CD14-positive monocyte (primary cell): Measurements from ENCODE around the gene AKT1. TPM values are rescaled to one million over a fixed set of nuclear protein-coding genes. Genes with fewer than 3 reads are reported as not detected.

Experiments
- DNase-seq, 3 donors: peaks; one replicate each; pipeline ENCODE4 v3.0.0-alpha.2; 2011 to 2022
- H2AFZ ChIP-seq: 2 replicates; pipeline ENCODE4 v1.6.0; 2012; ENCODE audit warnings: mild to moderate bottlenecking, low read depth, low read length, inconsistent platforms; ENCODE audit not compliant: insufficient read depth, poor library complexity, severe bottlenecking
- H3K27ac ChIP-seq, 2 donors: 1 replicate in 1 of 2; 2 replicates in 1 of 2; pipeline ENCODE4 v1.5.1; 2012 to 2013; ENCODE audit warnings: low read length in 2 of 2, control low read depth in 1 of 2, inconsistent platforms in 1 of 2, low read depth in 1 of 2, mild to moderate bottlenecking in 1 of 2
- H3K27me3 ChIP-seq, 2 donors: one replicate each; pipeline versions ENCODE4 v1.6.0 to v1.6.1; 2011 to 2013; ENCODE audit warnings: low read length in 2 of 2; ENCODE audit not compliant: control insufficient read depth in 2 of 2, insufficient read depth in 2 of 2
- H3K36me3 ChIP-seq, 2 donors: replicated peaks in 1 of 2; 1 replicate in 1 of 2; 2 replicates in 1 of 2; pipeline versions ENCODE4 v1.5.1 to v1.6.1; 2012 to 2013; ENCODE audit warnings: low read length in 2 of 2, control low read depth in 1 of 2, inconsistent platforms in 1 of 2, mild to moderate bottlenecking in 1 of 2; ENCODE audit not compliant: insufficient read depth in 2 of 2, control insufficient read depth in 1 of 2
- H3K4me1 ChIP-seq, 2 donors: 1 replicate in 1 of 2; 2 replicates in 1 of 2; pipeline versions ENCODE4 v1.5.1 to v1.6.1; 2012 to 2013; ENCODE audit warnings: low read length in 2 of 2, control low read depth in 1 of 2, inconsistent platforms in 1 of 2, mild to moderate bottlenecking in 1 of 2, moderate library complexity in 1 of 2; ENCODE audit not compliant: insufficient read depth in 2 of 2, control insufficient read depth in 1 of 2
- H3K4me2 ChIP-seq: replicated peaks from 2 replicates; pipeline ENCODE3; 2012; ENCODE audit warnings: low read length, moderate library complexity, mild to moderate bottlenecking; ENCODE audit not compliant: poor library complexity, severe bottlenecking; ENCODE audit errors: extremely low read depth
- H3K4me3 ChIP-seq, 3 experiments: fragments of 200-600 bp in 1 of 3; sonication (generic) in 1 of 3; replicated peaks in 1 of 3; 1 replicate in 2 of 3; 2 replicates in 1 of 3; pipeline ENCODE4 v1.5.1; 2011 to 2013; ENCODE audit warnings: low read length in 3 of 3, mild to moderate bottlenecking in 3 of 3, control low read depth in 2 of 3, low read depth in 2 of 3, inconsistent platforms in 1 of 3, moderate library complexity in 1 of 3
- H3K79me2 ChIP-seq: 2 replicates; pipeline ENCODE4 v1.6.0; 2012; ENCODE audit warnings: mild to moderate bottlenecking, control low read depth, inconsistent platforms, low read length, moderate library complexity; ENCODE audit not compliant: insufficient read depth
- H3K9ac ChIP-seq: 2 replicates; pipeline ENCODE4 v1.6.0; 2017; ENCODE audit warnings: low read length, mild to moderate bottlenecking; ENCODE audit not compliant: insufficient read depth, poor library complexity, severe bottlenecking
- H3K9me3 ChIP-seq, 2 donors: replicated peaks in 1 of 2; 1 replicate in 1 of 2; 2 replicates in 1 of 2; pipeline versions ENCODE4 v1.5.1 to v1.6.1; 2012 to 2013; ENCODE audit warnings: low read length in 2 of 2, control low read depth in 1 of 2; ENCODE audit not compliant: control insufficient read depth in 1 of 2, insufficient read depth in 1 of 2
- H4K20me1 ChIP-seq: 2 replicates; pipeline ENCODE4 v1.6.0; 2012; ENCODE audit warnings: mild to moderate bottlenecking, low read length, control low read depth, moderate library complexity; ENCODE audit not compliant: insufficient read depth
- H3K27ac Mint-ChIP-seq, 7 donors: one replicate each; pipeline ENCODE4 v1.8.0; 2020; ENCODE audit warnings: mild to moderate bottlenecking in 7 of 7, mixed read lengths in 7 of 7, moderate library complexity in 6 of 7, inconsistent platforms in 2 of 7
- H3K27me3 Mint-ChIP-seq, 3 donors: one replicate each; pipeline ENCODE4 v1.8.0; 2021 to 2022; ENCODE audit warnings: low read depth in 3 of 3, mild to moderate bottlenecking in 3 of 3, mixed read lengths in 3 of 3, moderate library complexity in 3 of 3, inconsistent platforms in 1 of 3
- H3K36me3 Mint-ChIP-seq, 2 donors: one replicate each; pipeline ENCODE4 v1.8.0; 2020; ENCODE audit warnings: mixed read lengths in 2 of 2, inconsistent platforms in 1 of 2, mild to moderate bottlenecking in 1 of 2
- H3K4me1 Mint-ChIP-seq: one replicate; pipeline ENCODE4 v1.8.0; 2020; ENCODE audit warnings: mild to moderate bottlenecking, mixed read lengths
- H3K4me3 Mint-ChIP-seq, 2 donors: one replicate each; pipeline ENCODE4 v1.8.0; 2020; ENCODE audit warnings: mild to moderate bottlenecking in 2 of 2, mixed read lengths in 2 of 2, moderate library complexity in 1 of 2
- H3K9me3 Mint-ChIP-seq, 7 donors: one replicate each; pipeline ENCODE4 v1.8.0; 2020 to 2022; ENCODE audit warnings: mixed read lengths in 7 of 7, mild to moderate bottlenecking in 6 of 7, moderate library complexity in 6 of 7, inconsistent platforms in 2 of 7
- WGBS: methylation state at CpG from one replicate; pipeline ENCODE4 v1.1.5; 2013; ENCODE audit warnings: missing lambda C conversion rate; ENCODE audit not compliant: insufficient coverage; 5-methylcytosine and 5-hydroxymethylcytosine counted together
- intact Hi-C, 2 donors: fragments of 100-400 bp; cut with micrococcal nuclease; formaldehyde crosslinking; loops; one replicate each; pipeline versions ENCODE4 v1.15.0 to v1.15.1; 2023
- polyA plus RNA-seq, 3 donors: library from polyadenylated mRNA; depleted of rRNA in 1 of 3; unstranded in 2 of 3; stranded (reverse) in 1 of 3; fragments of 300-500 nt in 2 of 3; fragments of >200 nt in 1 of 3; fragmentation: Illumina TruSeq in 2 of 3; gene quantifications; 1 replicate in 2 of 3; 2 replicates in 1 of 3; pipeline ENCODE4 v1.2.3, GENCODE V29; 2012 to 2021
- TF ChIP-seq, protein P1 (sequence below): fragments of 200-600 bp; IDR thresholded peaks from one replicate; pipeline ENCODE4 v1.8.0; 2022; ENCODE audit warnings: antibody characterized with exemption, mild to moderate bottlenecking

The AKT1 gene
- polyA plus RNA-seq, 3 donors: 7.2 to 180 (median 26.4) TPM

DNA sequence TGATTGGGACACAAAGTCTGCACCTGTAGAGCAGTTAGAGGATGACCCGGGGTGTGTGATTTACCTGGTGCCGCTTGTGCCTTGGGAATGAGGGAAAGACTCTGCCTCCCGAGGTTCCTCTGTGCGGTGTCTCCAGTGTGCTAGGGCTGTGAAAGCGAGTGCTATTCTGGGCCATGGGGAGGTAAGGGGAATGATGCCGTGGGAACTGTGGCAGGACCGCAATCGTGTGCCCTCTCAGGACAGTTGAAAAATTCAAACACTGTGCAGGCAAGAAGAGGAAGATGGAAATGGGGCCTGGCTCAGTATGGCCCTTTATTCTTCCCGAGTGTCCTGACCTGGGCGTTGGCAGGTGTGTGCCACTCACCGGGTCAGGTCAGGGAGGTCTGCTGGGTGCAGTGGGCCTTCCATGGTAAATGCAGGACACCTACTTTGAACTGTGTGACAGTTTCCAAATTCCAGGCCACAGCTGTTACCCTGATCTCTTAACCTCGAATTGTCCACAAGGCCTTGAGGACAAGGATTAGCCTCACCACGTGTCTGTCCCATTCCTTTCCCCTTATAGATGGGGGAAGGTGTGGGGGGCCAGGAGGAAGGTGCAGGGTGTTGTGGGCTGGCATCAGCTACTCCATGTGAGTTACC is 41.2 kb downstream of the AKT1 start:
- Histone ChIP-seq H2AFZ (no peak overlapping the region), H3K27ac (peak overlapping the region in 1 of 2 donors; percentile 95), H3K9ac (peak overlapping the region; percentile 99), H3K79me2 (peaks cover 44% of the 10 kb centered on the region), H3K9me3 (no peaks in the 10 kb centered on the region), H4K20me1 (peaks cover 34% of the 10 kb centered on the region), H3K27me3 (no peaks in the 10 kb centered on the region), H3K4me1 (peaks cover 19 to 24% of the 10 kb centered on the region in 2 donors), H3K4me3 (peak overlapping the region in 1 of 3 experiments; percentile 91), H3K4me2 (peak overlapping the region; percentile 87), H3K36me3 (peaks cover 25 to 46% of the 10 kb centered on the region in 2 donors)
- H3K36me3 Mint-ChIP-seq: peaks cover 31 to 41% of the 10 kb centered on the region in 2 donors
- DNase-seq: no peak
- intact Hi-C loops: loop anchor here in 1 of 2 donors (5.0 kb wide), 1 partner anchor 738 kb away; the partner anchor contains the start of gene TEDC1
- TF ChIP-seq, protein P1, sequence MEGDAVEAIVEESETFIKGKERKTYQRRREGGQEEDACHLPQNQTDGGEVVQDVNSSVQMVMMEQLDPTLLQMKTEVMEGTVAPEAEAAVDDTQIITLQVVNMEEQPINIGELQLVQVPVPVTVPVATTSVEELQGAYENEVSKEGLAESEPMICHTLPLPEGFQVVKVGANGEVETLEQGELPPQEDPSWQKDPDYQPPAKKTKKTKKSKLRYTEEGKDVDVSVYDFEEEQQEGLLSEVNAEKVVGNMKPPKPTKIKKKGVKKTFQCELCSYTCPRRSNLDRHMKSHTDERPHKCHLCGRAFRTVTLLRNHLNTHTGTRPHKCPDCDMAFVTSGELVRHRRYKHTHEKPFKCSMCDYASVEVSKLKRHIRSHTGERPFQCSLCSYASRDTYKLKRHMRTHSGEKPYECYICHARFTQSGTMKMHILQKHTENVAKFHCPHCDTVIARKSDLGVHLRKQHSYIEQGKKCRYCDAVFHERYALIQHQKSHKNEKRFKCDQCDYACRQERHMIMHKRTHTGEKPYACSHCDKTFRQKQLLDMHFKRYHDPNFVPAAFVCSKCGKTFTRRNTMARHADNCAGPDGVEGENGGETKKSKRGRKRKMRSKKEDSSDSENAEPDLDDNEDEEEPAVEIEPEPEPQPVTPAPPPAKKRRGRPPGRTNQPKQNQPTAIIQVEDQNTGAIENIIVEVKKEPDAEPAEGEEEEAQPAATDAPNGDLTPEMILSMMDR: no peak
- H3K27ac Mint-ChIP-seq: peak overlapping the region in 5 of 7 donors; percentile 10 to 90 (median 85)
- H3K9me3 Mint-ChIP-seq: peaks cover 0 to 8% (median 2%) of the 10 kb centered on the region in 7 donors
- peaks cover 11% of the 10 kb centered on the region for H3K4me1 Mint-ChIP-seq
- WGBS: 81% methylated on average over 11 of the region's 13 CpGs
- H3K4me3 Mint-ChIP-seq: peak overlapping the region; percentile 83 to 90
- no peaks in the 10 kb centered on the region for H3K27me3 Mint-ChIP-seq

DNA sequence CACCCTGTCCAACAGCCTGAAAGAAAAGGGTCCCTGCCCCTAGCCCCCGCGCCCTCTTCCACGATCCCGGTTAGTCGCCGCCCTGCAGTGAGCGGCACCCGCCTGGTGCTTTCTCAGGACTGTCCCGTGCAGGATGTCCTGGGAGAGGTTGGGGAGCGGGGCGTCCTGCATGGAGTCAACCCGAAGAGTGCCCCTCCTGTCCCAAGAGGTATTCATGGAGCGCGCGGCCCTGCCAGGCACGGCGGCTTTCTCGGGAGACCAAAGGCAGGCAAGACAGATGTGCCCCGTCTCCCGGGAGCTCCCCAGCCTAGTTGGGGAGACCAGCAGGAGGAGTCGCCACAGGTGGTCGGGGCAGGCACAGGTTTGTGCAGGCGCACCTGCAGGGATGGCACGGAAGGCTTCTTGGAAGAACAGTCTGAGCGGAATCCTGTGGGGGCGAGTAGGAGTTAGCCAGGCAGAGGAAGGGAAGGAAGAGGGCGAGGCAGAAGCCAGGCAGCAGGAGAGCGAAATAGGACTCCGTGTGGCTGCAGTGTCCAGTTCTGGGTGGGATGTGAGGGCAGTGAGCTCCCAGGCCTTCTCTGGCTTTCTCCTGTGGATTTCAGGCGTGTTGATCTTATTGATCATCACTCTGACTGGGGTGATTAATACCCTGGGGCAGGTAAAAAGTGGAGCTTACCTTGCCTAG is 41.9 kb downstream of the AKT1 start:
- H3K4me3 ChIP-seq: peak overlapping the region; percentile 64 to 91 (median 88)
- no peaks in the 10 kb centered on the region for H3K27me3 Mint-ChIP-seq
- H2AFZ ChIP-seq: peak overlapping the region; percentile 93
- H3K4me2 ChIP-seq: peak overlapping the region; percentile 87
- H3K9me3 ChIP-seq: no peaks in the 10 kb centered on the region
- 3% methylated on average over 27 of the region's 30 CpGs for whole genome bisulfite sequencing
- intact Hi-C loops: loop anchor here in 1 of 2 donors (5.0 kb wide), 1 partner anchor 739 kb away; the partner anchor contains the start of gene TEDC1
- peaks cover 19 to 30% of the 10 kb centered on the region in 2 donors for H3K4me1 ChIP-seq
- H3K9ac ChIP-seq: peak overlapping the region; percentile 99
- peak overlapping the region; percentile 25 to 90 (median 82) for H3K27ac Mint-ChIP-seq
- TF ChIP-seq, protein P1: no peak
- H4K20me1 ChIP-seq: peaks cover 33% of the 10 kb centered on the region
- peaks cover 20 to 40% of the 10 kb centered on the region in 2 donors for H3K36me3 ChIP-seq
- no peaks in the 10 kb centered on the region for H3K27me3 ChIP-seq
- peaks cover 44% of the 10 kb centered on the region for H3K79me2 ChIP-seq
- DNase-seq: peak in 1 of 3 donors; percentile 22
- peak overlapping the region; percentile 24 to 95 for H3K27ac ChIP-seq
- H3K4me3 Mint-ChIP-seq: peak overlapping the region; percentile 83 to 90
- peaks cover 18% of the 10 kb centered on the region for H3K4me1 Mint-ChIP-seq
- H3K9me3 Mint-ChIP-seq: peaks cover 0 to 8% (median 2%) of the 10 kb centered on the region in 7 donors
- peaks cover 24 to 34% of the 10 kb centered on the region in 2 donors for H3K36me3 Mint-ChIP-seq
